Trophoblast cell (in vitro differentiated cells and primary cell): ENCODE measurements around the gene CPED1.
A peak's percentile ranks its signal among the peaks of the same experiment; 100 is the strongest.

Experiments
- DNase-seq, 2 donors: peaks; one replicate each; pipeline ENCODE4 v3.0.0-alpha.2; 2016
- H2AFZ ChIP-seq: 2 replicates; pipeline ENCODE4 v1.6.1; 2013; ENCODE audit warnings: low read length, moderate library complexity, mild to moderate bottlenecking; ENCODE audit not compliant: insufficient read depth, poor library complexity
- H2AK5ac ChIP-seq: 2 replicates; pipeline ENCODE4 v1.6.1; 2013; ENCODE audit warnings: mild to moderate bottlenecking, low read length
- H2BK120ac ChIP-seq: 2 replicates; pipeline ENCODE4 v1.6.1; 2013; ENCODE audit warnings: low read length, mild to moderate bottlenecking, moderate library complexity; ENCODE audit not compliant: insufficient read depth, poor library complexity
- H2BK12ac ChIP-seq: 2 replicates; pipeline ENCODE4 v1.6.1; 2013; ENCODE audit warnings: mild to moderate bottlenecking, low read length, moderate library complexity
- H2BK5ac ChIP-seq: 2 replicates; pipeline ENCODE4 v1.6.1; 2013; ENCODE audit warnings: low read length, low read depth, moderate library complexity, mild to moderate bottlenecking; ENCODE audit not compliant: poor library complexity
- H3K14ac ChIP-seq: 2 replicates; pipeline ENCODE4 v1.6.1; 2013; ENCODE audit warnings: mild to moderate bottlenecking, low read length
- H3K18ac ChIP-seq: 2 replicates; pipeline ENCODE4 v1.6.1; 2013; ENCODE audit warnings: mild to moderate bottlenecking, low read length
- H3K23ac ChIP-seq: 2 replicates; pipeline ENCODE4 v1.6.1; 2013; ENCODE audit warnings: low read length
- H3K27ac ChIP-seq: 2 replicates; pipeline ENCODE4 v1.5.1; 2013; ENCODE audit warnings: low read depth, mild to moderate bottlenecking, inconsistent platforms, low read length, moderate library complexity
- H3K27me3 ChIP-seq: 2 replicates; pipeline ENCODE4 v1.6.1; 2013; ENCODE audit warnings: inconsistent platforms, mild to moderate bottlenecking, low read length, moderate library complexity; ENCODE audit not compliant: insufficient read depth
- H3K36me3 ChIP-seq, 2 experiments: 1 replicate in 1 of 2; 2 replicates in 1 of 2; pipeline ENCODE4 v1.6.1; 2013; ENCODE audit warnings: low read length in 2 of 2, mild to moderate bottlenecking in 2 of 2, moderate library complexity in 1 of 2; ENCODE audit not compliant: insufficient read depth in 2 of 2, control insufficient read depth in 1 of 2
- H3K4ac ChIP-seq: 2 replicates; pipeline ENCODE4 v1.6.1; 2013; ENCODE audit warnings: low read depth, mild to moderate bottlenecking, low read length, moderate library complexity
- H3K4me1 ChIP-seq, 2 experiments: 1 replicate in 1 of 2; 2 replicates in 1 of 2; pipeline ENCODE4 v1.6.1; 2013; ENCODE audit warnings: low read length in 2 of 2, mild to moderate bottlenecking in 2 of 2, moderate library complexity in 1 of 2; ENCODE audit not compliant: insufficient read depth in 2 of 2, control insufficient read depth in 1 of 2
- H3K4me2 ChIP-seq: 2 replicates; pipeline ENCODE4 v1.6.1; 2013; ENCODE audit warnings: inconsistent platforms, mild to moderate bottlenecking, low read length, moderate library complexity
- H3K4me3 ChIP-seq: 2 replicates; pipeline ENCODE4 v1.5.1; 2013; ENCODE audit warnings: mild to moderate bottlenecking, low read depth, low read length, inconsistent platforms
- H3K79me1 ChIP-seq: one replicate; pipeline ENCODE4 v1.6.1; 2013; ENCODE audit warnings: low read length
- H3K79me2 ChIP-seq: 2 replicates; pipeline ENCODE4 v1.6.1; 2013; ENCODE audit warnings: low read length, mild to moderate bottlenecking; ENCODE audit not compliant: control insufficient read depth, insufficient read depth, poor library complexity
- H3K9ac ChIP-seq: 2 replicates; pipeline ENCODE4 v1.6.1; 2013; ENCODE audit warnings: mild to moderate bottlenecking, low read length
- H3K9me3 ChIP-seq: 2 replicates; pipeline ENCODE4 v1.6.1; 2013; ENCODE audit warnings: low read depth, mild to moderate bottlenecking, control low read depth, inconsistent platforms, low read length; ENCODE audit not compliant: insufficient read depth
- H4K12ac ChIP-seq: 2 replicates; pipeline ENCODE4 v1.6.1; 2013; ENCODE audit warnings: low read depth, mild to moderate bottlenecking, low read length, moderate library complexity
- H4K8ac ChIP-seq: 2 replicates; pipeline ENCODE4 v1.6.1; 2013; ENCODE audit warnings: low read depth, mild to moderate bottlenecking, low read length, moderate library complexity
- H4K91ac ChIP-seq: one replicate; pipeline ENCODE4 v1.6.1; 2013; ENCODE audit warnings: low read depth, mild to moderate bottlenecking, low read length, moderate library complexity
- WGBS: extraction: QIAGEN DNeasy Blood & Tissue Kit; methylation state at CpG from one replicate; pipeline ENCODE4 v1.1.7; 2013; ENCODE audit warnings: missing lambda C conversion rate; ENCODE audit not compliant: insufficient read length, insufficient coverage; ENCODE audit errors: extremely low coverage; 5-methylcytosine and 5-hydroxymethylcytosine counted together

The CPED1 gene

DNA sequence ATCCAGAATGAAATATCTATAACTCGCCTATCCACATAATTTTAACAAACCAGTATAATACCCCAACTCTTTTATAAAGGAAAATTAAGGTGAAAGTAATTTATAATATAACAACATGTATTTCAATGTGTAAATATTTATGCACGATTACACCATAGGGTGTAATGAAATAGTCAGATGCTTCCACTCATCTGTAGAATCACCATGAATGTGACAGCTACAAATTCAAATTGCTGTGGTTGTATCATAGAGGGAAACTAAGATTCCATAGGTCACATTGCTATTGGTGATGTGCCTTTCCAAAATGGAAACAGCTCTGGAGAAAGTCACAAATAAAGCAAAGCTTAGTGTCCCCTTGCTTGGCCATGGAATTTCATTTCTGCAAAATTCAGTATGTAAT is 95.7 kb downstream of the CPED1 start:
- Histone ChIP-seq H3K27ac (no peak overlapping the region), H3K27me3 (no peaks in the 10 kb centered on the region), H3K4ac (no peak overlapping the region), H4K12ac (no peak overlapping the region), H2AK5ac (no peak overlapping the region), H2BK12ac (no peak overlapping the region), H3K9ac (no peak overlapping the region), H3K14ac (no peak overlapping the region), H3K79me1 (no peaks in the 10 kb centered on the region), H3K4me1 (no peaks in the 10 kb centered on the region), H2BK120ac (no peak overlapping the region), H3K79me2 (no peaks in the 10 kb centered on the region), H4K8ac (no peak overlapping the region), H3K23ac (no peak overlapping the region), H2AFZ (no peak overlapping the region), H3K4me3 (no peak overlapping the region), H2BK5ac (no peak overlapping the region), H3K9me3 (no peaks in the 10 kb centered on the region), H3K18ac (no peak overlapping the region), H3K4me2 (no peak overlapping the region), H3K36me3 (no peaks in the 10 kb centered on the region), H4K91ac (no peak overlapping the region)
- WGBS, result no CpG with 5 or more reads among the region's 2 CpGs
- no peak for DNase-seq

DNA sequence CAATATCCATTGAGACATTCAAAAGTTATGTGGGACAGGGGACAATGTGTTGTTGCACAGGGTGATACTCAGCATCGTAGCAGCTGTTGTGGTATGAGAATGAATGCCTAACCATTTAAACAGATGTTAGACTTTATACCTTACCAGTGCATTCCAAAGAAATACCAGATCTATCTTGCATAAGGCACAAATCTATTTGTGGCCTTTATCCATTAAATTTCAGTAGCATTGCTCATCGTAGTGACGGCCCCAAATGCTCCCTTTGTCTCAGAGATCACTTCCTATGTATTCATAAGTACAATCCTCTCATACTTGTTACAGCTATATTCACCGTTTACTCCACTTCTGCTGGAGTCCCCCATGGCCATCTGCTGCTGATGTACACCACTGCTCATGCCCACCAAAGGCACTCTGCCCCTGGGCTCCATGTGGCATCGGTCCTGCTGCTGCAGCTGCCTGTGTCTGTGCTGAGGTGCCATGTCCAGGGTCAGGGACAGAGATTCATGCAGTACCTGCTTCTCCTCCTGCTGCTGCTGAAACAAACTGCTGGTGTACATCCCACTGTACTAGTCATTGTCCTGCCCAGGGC is 96.3 kb downstream of the CPED1 start:
- no peak overlapping the region for H2AK5ac ChIP-seq
- no peak overlapping the region for H4K12ac ChIP-seq
- no peak overlapping the region for H4K8ac ChIP-seq
- no peak overlapping the region for H2AFZ ChIP-seq
- peak; percentile 75 to 94 for DNase-seq
- WGBS, result no CpG with 5 or more reads among the region's 5 CpGs
- no peaks in the 10 kb centered on the region for H3K79me2 ChIP-seq
- no peaks in the 10 kb centered on the region for H3K79me1 ChIP-seq
- no peak overlapping the region for H3K23ac ChIP-seq
- H3K9me3 ChIP-seq, result no peaks in the 10 kb centered on the region
- no peak overlapping the region for H4K91ac ChIP-seq
- H3K9ac ChIP-seq, result no peak overlapping the region
- no peak overlapping the region for H2BK12ac ChIP-seq
- no peak overlapping the region for H3K18ac ChIP-seq
- no peak overlapping the region for H2BK5ac ChIP-seq
- H3K4me1 ChIP-seq, result no peaks in the 10 kb centered on the region
- no peak overlapping the region for H3K4me3 ChIP-seq
- H3K36me3 ChIP-seq, result no peaks in the 10 kb centered on the region
- no peaks in the 10 kb centered on the region for H3K27me3 ChIP-seq
- H3K27ac ChIP-seq, result no peak overlapping the region
- H3K4me2 ChIP-seq, result no peak overlapping the region
- no peak overlapping the region for H3K4ac ChIP-seq
- no peak overlapping the region for H2BK120ac ChIP-seq
- no peak overlapping the region for H3K14ac ChIP-seq

DNA sequence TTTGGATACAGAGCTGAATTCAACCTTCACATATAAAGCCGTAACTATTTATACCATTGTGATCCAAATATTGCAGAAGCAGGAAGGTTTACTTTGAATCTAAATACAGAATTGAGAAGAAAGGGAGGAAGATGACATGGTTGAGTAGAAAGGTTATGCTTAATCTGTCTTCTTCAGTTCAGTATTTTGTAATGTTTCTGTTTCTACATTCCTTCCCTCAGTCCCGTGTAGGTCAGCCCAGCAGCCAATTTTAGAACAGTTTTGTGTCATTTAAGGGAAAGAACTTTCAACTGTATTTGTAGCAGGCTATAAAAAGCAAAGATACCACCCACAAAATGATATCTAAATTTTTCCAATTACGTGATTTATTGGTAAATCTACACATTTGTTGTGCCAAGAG is 97.4 kb downstream of the CPED1 start:
- H3K23ac ChIP-seq, result no peak overlapping the region
- H2AFZ ChIP-seq, result no peak overlapping the region

DNA sequence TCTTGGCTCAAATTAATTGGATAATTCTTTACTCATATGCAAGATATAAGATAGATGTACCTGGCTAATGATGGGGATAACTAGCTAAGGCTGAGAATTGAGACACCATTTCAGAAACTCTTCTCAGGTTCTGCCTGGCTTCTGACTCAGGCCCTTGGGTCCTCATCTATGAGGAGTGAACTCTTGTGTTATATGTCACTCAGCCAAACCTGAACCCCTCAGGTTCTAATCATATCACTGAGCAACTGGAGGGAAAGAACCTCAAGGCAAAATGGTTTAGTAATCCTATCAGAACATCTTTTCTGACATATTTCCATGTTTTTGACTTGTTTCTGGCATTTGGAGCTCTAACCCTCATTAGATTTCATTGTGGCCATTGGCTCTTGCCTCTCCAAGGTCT is 100.4 kb downstream of the CPED1 start:
- no peak overlapping the region for H2AFZ ChIP-seq
- no peak overlapping the region for H3K4me3 ChIP-seq
- no peaks in the 10 kb centered on the region for H3K9me3 ChIP-seq
- H3K14ac ChIP-seq, result no peak overlapping the region
- no peak overlapping the region for H2AK5ac ChIP-seq
- H4K8ac ChIP-seq, result no peak overlapping the region
- no peak overlapping the region for H3K18ac ChIP-seq
- H3K9ac ChIP-seq, result no peak overlapping the region
- no peak overlapping the region for H3K27ac ChIP-seq
- no peak overlapping the region for H4K12ac ChIP-seq
- no peaks in the 10 kb centered on the region for H3K79me1 ChIP-seq
- no peak overlapping the region for H3K4me2 ChIP-seq
- H2BK120ac ChIP-seq, result no peak overlapping the region
- no peak overlapping the region for H3K23ac ChIP-seq
- no peaks in the 10 kb centered on the region for H3K79me2 ChIP-seq
- no peaks in the 10 kb centered on the region for H3K4me1 ChIP-seq
- no peak overlapping the region for H3K4ac ChIP-seq
- DNase-seq, result peak; percentile 40 to 54
- no peaks in the 10 kb centered on the region for H3K36me3 ChIP-seq
- no peak overlapping the region for H2BK12ac ChIP-seq
- no peak overlapping the region for H4K91ac ChIP-seq
- no peaks in the 10 kb centered on the region for H3K27me3 ChIP-seq
- no peak overlapping the region for H2BK5ac ChIP-seq

More for the DNA sequence above, 97.4 kb downstream of the CPED1 start:
- no peak overlapping the region for H3K14ac ChIP-seq
- H3K79me2 ChIP-seq, result no peaks in the 10 kb centered on the region
- H3K79me1 ChIP-seq, result no peaks in the 10 kb centered on the region
- no peak overlapping the region for H4K91ac ChIP-seq
- H3K36me3 ChIP-seq, result no peaks in the 10 kb centered on the region
- no peak overlapping the region for H3K4me2 ChIP-seq
- peak in 1 of 2 donors; percentile 39 for DNase-seq
- no peak overlapping the region for H3K4ac ChIP-seq
- no peak overlapping the region for H2BK5ac ChIP-seq
- H3K9ac ChIP-seq, result no peak overlapping the region
- no peak overlapping the region for H3K18ac ChIP-seq
- no peaks in the 10 kb centered on the region for H3K4me1 ChIP-seq
- H3K4me3 ChIP-seq, result no peak overlapping the region
- no peaks in the 10 kb centered on the region for H3K9me3 ChIP-seq
- H4K8ac ChIP-seq, result no peak overlapping the region
- no CpG with 5 or more reads among the region's 3 CpGs for WGBS
- no peak overlapping the region for H3K27ac ChIP-seq
- no peak overlapping the region for H2BK12ac ChIP-seq
- H4K12ac ChIP-seq, result no peak overlapping the region
- no peak overlapping the region for H2AK5ac ChIP-seq
- no peaks in the 10 kb centered on the region for H3K27me3 ChIP-seq
- no peak overlapping the region for H2BK120ac ChIP-seq
